ENCODE measurements around the gene LARP4B.

DNA sequence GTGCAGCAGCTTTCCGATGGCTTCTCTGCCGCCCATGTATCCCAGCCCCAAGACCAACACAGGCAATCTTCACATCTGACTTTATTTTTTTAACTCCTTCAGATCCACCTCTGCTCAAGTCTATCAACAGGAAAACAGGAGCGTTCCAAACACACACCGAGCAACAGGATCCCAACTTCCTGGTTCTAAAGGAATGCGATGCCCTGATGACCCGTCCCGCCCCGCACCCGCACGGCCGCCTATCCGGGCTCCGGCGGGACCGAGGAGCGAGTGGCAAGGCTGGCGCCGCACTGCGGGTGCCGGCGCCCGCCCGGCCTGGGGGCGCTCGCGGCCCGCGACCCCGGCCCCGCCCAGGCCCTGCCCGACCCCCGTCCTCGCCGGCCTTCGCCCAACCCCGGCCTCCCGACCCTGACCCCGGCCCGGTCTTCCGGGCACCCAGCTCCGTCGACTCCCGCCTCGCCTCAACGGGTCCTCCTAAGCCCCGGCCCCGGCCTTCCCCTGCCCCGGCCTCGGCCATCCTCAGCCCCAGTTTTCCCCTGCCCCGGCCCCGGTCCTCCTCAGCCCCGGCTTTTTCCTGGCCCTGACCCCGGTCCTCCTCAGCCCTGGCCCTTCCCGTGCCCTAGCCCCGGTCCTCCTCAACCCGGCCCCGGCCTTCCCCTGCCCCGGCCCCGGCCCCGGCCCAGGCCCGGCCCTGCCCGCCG, 730 bp downstream of the LARP4B start:
- TF ChIP-seq, protein P1, sequence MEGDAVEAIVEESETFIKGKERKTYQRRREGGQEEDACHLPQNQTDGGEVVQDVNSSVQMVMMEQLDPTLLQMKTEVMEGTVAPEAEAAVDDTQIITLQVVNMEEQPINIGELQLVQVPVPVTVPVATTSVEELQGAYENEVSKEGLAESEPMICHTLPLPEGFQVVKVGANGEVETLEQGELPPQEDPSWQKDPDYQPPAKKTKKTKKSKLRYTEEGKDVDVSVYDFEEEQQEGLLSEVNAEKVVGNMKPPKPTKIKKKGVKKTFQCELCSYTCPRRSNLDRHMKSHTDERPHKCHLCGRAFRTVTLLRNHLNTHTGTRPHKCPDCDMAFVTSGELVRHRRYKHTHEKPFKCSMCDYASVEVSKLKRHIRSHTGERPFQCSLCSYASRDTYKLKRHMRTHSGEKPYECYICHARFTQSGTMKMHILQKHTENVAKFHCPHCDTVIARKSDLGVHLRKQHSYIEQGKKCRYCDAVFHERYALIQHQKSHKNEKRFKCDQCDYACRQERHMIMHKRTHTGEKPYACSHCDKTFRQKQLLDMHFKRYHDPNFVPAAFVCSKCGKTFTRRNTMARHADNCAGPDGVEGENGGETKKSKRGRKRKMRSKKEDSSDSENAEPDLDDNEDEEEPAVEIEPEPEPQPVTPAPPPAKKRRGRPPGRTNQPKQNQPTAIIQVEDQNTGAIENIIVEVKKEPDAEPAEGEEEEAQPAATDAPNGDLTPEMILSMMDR (IDR thresholded peaks at IDR 0.05) = no peak
- TF ChIP-seq EP300 (IDR thresholded peaks at IDR 0.05) = no peak

All from stomach (tissue), 4 donors.